Myometrial cell (primary cell): Measurements from ENCODE around the gene PDIA6. TPM values are rescaled to one million over a fixed set of nuclear protein-coding genes. Genes with fewer than 3 reads are reported as not detected.

Source experiments
- total RNA-seq: library from RNA; depleted of rRNA; stranded (reverse); fragments of >200 nt; gene quantifications from 2 replicates; pipeline ENCODE4 v1.2.3, GENCODE V29; 2015

The PDIA6 gene
- 440 and 508 TPM in 2 replicates for total RNA-seq

GRCh38 chr2:10812362-10813162 lies at the start of gene PDIA6:
TSS of gene PDIA6 (minus strand) at chr2:10812785. CDS start at chr2:10812696, 89 bp downstream.

Other genes with a start within 250 kb of the PDIA6 start
- 28.4 and 50.5 TPM in 2 replicates for gene NOL10, start 122.8 kb downstream of the PDIA6 start, total RNA-seq
- 0.18 TPM in 1 of 2 replicates, not detected in the other for gene ATP6V1C2, start 91.2 kb downstream of the PDIA6 start, total RNA-seq
- gene KCNF1, start 99.1 kb upstream of the PDIA6 start, total RNA-seq: not detected in 2 replicates